ENCODE results near the gene BSPRY.
"Not testable (repeated sequence)": the region's sequence is repeated elsewhere in the genome, so short reads cannot be mapped to it uniquely, and the experiment has no call there.

Gene BSPRY

DNA sequence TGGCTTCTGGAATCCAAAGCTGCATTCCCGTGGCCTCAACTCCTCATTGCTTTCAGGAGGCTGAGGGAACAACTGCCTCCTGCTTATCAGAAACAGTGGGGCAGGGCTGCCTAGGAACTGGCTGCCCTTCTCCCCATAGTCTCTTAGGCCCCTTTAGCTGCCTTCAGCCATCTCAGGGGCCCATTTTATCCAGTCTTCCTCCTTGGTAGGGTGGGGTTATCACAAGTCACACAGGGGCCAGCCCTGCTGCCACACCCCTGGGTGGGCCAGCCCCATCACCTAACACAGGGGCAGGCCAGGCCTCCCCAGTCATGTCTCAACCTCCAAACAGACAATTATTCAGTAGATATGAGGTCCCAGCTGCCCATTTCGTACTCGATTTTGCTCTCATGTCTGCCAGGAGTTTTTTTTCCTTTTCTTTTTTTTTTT, 47.9 kb downstream of the BSPRY start:
- DNase-seq = no peak

DNA sequence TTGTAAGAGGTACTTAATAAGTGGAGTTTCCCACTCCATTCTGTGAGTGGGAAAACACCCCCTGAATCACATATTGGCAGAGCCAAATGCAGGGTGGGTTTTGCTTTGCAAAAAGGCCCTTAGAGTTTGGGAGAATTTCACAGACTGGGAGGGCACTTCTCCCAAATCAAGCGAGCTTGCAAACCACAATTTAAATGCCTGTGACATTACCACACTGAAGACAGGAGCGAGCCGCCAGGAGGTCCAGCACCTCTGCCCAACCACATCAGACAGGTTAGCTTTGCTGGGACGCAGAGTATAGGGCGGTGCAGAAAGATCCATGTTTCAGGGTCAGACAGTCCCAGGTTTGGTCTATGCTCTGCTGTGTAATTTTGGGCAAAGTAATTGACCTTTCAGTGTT, 49.5 kb downstream of the BSPRY start:
- DNase-seq = no peak

GRCh38 chr9:113399646-113400200, 50.4 kb downstream of the BSPRY start:
- DNase-seq = no peak

- DNase-seq = peak; percentile 97 to 99 (median 98)
Measured at GRCh38 chr9:113401027-113401792, 51.9 kb downstream of the BSPRY start, which contains the start of gene ALAD. Gene ALAD, minus strand, starts transcription at chr9:113401284. Its CDS starts 7,725 bp downstream, at chr9:113393559.

DNA sequence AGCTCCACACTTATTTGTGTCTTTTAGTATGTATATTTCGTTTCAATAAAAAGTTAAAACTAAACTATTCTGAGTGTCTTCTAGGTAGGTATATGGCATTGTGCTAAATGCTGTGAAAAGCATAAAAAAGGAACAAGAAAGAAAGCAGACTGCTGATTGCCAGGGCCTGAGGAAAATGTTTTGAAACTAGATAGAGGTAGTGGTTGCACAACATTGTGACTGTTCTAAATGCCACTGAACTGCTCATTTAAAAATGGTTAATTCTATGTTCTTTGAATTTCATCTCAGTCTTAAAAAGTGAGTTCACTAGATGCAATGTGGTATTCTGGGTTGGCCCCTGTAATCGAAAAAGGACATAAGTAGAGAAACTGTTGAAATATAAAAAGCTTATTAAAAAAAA, 54.3 kb downstream of the BSPRY start:
- no peak for DNase-seq

DNA sequence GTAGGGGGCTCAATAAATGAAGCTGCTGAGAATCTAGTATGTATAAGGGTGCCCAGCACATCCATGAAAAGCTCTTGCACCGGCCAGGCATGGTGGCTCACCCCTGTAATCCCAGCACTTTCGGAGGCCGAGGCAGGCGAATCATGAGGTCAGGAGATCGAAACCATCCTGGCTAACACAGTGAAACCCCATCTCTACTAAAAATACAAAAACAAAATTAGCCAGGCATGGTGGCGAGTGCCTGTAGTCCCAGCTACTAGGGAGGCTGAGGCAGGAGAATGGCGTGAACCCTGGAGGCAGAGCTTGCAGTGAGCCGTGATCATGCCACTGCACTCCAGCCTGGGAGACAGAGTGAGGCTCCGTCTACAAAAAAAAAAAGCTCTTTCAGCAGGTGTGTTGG, 57.0 kb downstream of the BSPRY start:
- not testable (repeated sequence) for DNase-seq

DNA sequence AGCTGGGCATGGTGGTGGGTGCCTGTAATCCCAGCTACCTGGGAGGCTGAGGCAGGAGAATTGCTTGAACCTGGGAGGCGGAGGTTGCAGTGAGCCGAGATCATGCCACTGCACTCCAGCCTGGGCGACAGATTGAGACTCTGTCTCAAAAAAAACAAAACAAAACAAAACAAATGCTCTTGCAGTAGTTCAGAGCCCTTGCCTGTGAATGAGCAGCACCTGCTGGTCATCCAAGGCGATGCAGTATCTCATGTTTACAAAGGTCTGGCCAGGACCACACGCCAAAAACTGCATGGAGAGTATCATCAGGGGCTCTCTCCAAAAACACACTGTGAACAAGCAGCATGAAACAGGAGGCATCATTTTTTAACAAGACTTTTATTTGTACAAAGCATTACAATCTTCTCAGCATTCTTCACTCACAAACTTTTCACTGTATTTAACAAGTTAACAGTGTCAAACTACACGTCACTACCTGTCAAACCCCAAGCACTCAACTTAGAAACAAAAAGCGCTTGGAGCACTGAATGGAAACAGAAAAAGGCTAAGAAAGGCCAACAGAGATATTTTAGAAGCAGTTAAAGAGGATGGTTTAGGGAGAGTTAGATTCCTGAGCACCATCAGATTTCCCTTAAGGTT, 57.7 kb downstream of the BSPRY start:
- DNase-seq = peak; percentile 26 to 59 (median 48)

DNA sequence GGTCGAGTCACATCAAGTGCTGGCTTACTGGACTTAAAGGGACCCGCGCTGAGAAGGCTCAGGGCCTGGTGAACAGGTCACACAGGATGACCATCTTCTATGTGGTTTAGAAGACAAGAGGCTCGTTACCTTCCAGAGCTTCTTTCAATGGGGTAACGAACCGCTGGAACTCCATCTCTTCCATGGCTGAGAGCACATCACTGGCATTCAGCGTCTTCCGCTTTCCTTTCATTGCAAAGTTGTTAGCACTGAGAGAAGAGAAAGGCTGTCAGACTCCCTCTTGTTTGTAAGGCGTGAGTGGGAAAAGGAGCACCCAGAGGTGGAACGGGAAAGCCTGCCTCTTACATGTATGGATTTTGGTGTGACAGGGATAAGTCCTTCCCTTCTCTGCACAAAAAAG, 60.1 kb downstream of the BSPRY start:
- no peak for DNase-seq

GRCh38 chr9:113409883-113410206, 60.5 kb downstream of the BSPRY start:
- DNase-seq = no peak

GRCh38 chr9:113410207-113410864, 61.0 kb downstream of the BSPRY start, which contains the start of the genes C9orf43 and POLE3:
Gene C9orf43, plus strand, starts transcription at chr9:113410747. Its CDS starts 2,747 bp downstream, at chr9:113413494.
Gene POLE3, minus strand, starts transcription at chr9:113410675. Its CDS starts 382 bp downstream, at chr9:113410293.
- DNase-seq = peak; percentile 88 to 98 (median 94)

DNA sequence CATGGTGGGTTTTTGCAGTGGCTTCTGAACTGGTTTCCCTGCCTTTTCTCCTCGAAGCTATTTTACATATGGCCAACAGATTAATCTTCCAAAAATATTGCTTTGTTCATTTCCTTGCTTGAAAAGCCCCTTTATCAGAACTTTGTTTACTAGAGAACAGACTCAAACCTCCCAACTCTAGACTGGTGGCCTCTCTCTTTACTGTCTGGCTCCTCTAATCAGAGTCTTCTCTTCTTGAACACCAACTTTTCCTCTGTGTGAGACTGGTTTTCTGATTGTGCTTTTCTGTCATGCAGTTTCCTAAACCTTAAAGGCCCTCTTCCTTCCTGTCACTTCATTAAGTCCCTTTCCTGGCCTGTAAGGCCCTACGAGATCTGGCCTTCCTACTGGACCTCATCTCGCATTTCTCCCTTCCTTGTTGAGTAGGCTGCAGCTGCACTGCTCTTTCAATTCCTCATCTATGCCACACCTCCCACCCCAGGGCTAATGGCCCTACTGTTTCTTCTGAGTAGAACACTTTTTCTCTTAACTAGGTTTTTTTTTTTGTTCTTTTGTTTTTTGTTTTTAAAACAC, 66.9 kb downstream of the BSPRY start:
- DNase-seq = no peak

DNA sequence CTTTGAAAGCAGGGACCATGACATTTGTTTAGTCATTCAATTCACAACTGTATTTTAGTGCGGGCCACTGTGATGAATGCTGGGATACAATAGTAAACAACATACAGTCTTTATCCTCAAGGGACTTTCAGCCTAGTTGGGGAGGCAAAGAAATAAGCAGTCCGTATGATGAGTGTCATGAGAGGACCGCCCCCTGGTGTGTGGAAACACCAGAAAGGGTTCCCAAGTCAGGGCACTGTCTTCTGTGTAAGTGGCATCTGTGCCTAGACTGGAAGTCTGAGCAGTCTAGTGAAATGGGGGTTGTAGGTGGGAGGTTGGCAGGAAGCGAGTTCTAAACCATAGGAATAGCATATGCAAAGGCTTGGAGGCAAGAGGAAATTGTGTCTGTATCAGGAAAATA, 68.0 kb downstream of the BSPRY start:
- DNase-seq = no peak

Data from stimulated activated naive CD4-positive, alpha-beta T cell (primary cell).